Measurements from ENCODE around the gene WFIKKN2.
"Not testable (repeated sequence)": the region's sequence is repeated elsewhere in the genome, so short reads cannot be mapped to it uniquely, and the experiment has no call there.

WFIKKN2 gene, protein sequence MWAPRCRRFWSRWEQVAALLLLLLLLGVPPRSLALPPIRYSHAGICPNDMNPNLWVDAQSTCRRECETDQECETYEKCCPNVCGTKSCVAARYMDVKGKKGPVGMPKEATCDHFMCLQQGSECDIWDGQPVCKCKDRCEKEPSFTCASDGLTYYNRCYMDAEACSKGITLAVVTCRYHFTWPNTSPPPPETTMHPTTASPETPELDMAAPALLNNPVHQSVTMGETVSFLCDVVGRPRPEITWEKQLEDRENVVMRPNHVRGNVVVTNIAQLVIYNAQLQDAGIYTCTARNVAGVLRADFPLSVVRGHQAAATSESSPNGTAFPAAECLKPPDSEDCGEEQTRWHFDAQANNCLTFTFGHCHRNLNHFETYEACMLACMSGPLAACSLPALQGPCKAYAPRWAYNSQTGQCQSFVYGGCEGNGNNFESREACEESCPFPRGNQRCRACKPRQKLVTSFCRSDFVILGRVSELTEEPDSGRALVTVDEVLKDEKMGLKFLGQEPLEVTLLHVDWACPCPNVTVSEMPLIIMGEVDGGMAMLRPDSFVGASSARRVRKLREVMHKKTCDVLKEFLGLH

DNA sequence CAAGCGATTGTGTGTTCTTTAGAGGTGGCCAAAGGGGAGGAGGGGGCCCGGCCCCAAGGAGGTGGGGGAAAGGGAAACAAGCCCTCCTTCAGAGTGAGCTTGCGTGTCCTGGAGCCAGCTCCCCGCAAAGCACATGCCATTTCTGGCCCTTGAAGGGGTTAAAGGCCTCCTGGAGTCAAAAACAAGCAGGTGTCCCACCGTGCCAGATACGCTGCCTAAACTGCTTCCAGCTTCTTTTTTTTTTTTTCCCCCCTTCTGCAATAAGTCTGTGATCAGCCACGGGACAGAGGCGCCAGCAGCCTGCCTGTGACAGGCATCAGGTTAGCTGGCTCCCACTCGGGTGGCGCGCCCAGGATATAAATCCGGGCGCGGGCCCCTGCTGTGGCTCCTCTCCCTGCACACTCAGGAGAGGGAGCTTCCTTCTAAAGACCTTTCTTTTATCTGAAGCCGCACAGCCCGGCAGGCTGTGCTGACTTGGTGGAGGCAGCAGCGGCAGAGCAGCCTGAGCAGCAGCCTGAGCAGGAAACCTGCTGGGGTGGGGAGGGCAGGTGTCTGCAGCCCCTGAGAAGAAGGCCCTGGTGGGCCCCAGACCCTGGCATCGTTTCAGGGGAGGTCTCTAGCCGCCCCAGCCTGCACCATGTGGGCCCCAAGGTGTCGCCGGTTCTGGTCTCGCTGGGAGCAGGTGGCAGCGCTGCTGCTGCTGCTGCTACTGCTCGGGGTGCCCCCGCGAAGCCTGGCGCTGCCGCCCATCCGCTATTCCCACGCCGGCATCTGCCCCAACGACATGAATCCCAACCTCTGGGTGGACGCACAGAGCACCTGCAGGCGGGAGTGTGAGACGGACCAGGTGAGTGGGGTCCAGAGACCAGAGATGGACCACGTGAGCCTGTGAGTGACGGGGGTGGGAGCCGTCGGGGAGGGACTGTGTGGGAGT lies at the start of gene WFIKKN2:
WFIKKN2 (plus strand) TSS at position 286 of the 934 bp plus-strand sequence; CDS start at position 638, 352 bp downstream.
- DNase-seq (ENCODE audit: low spot score): no peak

DNA sequence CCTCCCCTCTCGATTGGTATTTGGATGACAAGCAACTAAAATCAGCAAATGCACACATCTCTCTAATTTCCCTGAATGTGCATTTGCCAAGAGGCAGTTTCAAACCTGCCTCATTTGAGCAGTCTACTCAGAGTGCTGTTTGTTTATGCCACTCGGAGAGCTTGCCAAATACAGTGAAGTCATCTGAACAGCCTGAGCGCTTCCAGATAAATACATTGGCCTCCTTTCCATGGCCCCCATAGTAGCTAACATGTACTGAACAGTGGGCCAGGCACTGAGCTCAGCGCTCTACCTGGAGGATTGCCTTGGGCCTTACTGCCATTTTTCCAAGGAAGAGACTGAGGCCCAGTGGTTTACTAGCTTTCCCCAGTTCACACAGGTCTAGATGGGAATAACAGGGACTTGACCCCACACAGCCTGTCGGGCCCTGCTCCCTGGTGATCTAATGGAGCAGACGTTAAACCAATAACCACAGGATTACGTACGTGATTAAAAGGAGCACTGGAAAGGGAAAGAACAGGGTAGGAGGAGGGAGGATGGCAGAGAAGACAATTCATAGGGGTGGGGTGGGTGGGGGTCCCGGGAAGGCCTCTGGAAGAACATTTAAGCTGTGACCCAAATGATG lies 49.3 kb upstream of the WFIKKN2 start:
- DNase-seq (ENCODE audit: low spot score): peak; percentile 81

DNA sequence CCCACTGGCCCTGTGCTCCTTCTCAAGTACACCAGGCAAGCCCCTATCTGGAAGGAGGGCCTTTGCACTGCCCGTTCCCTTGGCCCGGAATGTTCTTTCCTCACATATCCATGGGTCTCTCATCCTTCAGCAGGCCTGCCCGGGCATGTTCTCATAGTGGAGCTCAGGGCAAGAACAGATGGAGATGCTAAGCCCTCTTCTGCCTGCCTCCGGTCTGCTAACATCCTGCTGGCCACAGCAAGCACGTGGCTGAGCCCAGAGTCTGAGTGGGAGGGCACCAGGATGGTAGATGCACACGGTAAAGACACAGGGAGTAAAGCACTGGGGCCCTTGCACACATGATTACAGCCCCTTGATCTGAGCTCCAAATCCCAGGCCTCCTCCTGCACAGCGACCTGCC lies 48.3 kb upstream of the WFIKKN2 start:
- no peak for DNase-seq (ENCODE audit: low spot score)

DNA sequence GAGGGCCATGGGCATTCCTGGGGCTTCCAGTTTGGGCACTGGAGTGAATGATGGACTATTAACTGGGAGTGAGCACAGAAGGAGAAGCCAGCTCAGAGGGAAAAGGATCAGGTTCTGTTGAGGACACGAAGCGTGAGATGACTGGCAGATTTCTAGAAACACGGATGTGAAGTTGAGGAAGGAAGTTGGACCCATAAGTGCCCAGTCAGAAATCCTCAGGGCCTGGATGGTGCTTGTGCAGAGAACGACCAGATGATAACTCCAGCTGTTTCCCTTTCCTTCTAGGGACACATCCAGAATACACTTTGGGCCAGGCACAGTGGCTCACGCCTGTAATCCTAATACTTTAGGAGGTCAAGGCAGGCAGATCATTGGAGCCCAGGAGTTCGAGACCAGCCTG lies 44.8 kb upstream of the WFIKKN2 start:
- no peak for DNase-seq (ENCODE audit: low spot score)

DNA sequence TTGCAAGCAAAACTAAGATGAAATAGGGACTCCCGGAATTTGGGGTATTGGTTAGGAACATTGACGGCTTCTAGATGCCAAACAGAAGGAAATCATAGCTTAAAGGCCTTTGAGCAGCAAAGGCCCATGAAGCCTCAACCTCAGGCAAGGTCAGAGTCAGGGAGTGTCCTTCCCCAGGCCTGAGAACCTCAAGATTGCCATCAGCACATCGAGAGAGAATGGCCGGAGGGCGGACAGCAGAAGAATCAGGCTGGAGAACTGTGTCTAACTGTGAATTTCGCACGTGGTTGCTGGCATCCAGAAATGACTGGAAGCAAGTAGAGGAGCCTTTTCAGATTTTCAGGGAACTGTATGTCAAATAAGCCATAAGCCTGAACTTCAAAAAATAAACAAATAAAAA lies 43.3 kb upstream of the WFIKKN2 start:
- DNase-seq (ENCODE audit: low spot score): no peak

DNA sequence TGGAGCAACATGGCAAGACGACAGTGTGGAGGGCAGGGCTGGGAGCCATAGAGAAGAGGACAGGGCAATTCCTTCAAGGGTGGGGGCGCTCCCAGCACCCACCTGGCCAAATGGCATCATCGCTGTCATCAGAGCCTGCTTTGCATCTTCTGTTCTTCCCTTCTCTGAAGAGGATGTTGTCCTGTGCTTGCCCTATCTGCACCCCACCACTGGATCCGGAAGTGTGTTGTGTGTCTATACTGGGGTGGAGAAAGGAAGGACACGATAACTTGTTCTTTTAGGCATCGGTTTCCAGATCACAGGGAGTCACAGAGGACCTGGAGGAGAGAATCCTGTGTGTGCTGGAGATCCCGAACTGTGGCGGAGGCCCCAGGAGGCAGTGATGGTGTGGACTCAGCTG lies 42.4 kb upstream of the WFIKKN2 start:
- no peak for DNase-seq (ENCODE audit: low spot score)

DNA sequence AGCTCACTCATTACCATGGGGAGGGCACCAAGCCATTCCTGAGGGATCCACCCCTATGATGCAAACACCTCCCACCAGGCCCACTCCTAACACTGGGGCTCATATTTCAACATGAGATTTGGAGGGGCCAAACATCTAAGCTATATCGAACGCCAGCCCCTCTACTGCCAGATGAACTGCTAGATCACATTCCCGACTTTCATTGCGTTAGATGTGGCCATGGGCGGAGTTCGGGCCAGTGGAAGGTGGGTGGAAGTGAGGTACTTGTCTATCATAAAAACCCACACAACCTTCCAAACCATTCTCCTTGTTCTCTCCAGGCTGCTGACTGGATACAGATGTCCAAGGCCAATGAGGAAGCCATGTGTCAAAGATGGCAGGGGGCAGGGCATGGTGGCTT lies 41.0 kb upstream of the WFIKKN2 start:
- no peak for DNase-seq (ENCODE audit: low spot score)

DNA sequence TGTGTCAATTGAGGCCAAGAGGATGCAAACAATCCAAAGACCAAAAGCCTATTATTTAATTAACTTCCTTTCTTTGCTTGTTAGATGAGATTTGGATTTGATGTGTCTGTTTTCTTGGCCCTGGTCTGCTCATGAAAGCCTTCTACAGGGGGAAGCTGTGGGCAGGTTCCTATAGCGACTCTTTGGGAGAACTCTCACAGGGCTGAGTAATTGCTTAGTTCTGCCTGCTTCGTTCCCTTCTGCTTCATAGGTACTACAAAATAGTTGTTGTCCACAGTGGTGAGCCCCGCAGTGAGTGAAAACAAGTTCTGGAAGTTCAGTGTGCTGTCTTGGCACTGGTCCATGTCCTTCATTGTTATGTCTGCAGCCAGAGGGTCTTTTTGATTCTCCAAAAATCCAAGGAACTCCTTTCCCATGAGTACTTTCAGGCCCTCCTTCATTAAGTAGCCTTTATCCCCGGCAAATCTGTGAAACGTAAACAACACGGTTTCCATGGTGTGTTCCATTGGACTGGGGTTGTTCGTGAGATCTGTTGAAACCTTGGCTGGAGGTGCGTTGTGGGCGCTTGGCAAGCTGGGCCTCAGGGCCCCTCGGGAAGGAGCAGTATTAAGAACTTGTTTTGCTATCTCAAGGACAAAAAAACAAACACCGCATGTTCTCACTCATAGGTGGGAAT lies 38.1 kb upstream of the WFIKKN2 start:
- no peak for DNase-seq (ENCODE audit: low spot score)

DNA sequence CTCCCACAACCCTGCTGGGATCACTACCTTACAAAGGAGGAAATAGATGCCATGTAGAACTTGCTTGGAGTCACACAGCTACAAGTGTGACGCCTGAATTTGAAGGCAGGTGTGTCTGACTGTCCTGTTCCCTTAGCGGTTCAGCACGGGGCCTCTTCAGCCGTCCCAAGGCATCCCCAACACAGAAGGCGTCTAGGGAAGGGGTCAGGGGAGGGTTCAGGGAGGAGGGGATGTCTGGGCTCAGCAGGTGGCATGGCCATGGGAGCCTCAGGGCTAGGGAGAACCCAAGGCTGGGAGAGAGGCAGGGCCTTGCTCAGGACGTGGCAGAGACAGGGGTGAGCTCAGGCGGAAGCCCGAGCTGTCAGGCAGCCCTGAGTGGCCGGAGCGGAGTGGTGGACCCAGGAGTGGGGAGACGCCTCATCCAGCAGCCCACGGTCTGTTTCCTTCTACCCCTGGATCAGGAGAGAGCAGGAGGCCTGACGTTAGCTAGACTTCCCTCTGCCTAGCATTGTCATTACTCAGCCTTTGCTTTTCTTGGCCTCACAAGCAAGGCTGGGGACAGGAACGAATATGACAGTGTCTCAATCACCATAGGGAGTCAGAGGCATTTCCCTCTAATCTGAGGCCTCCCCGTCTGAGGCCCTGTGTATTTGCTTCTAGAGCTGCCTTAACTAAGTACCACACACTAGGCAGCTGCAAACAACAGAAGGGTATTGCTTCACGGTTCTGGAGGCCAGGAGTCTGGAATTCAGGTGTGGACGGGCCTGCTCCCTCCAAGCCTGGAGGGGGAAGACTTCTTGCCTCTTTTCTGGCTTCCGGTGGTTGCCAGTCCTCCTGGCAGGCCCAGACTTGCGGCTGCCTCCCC lies 36.7 kb upstream of the WFIKKN2 start:
- DNase-seq (ENCODE audit: low spot score): no peak

DNA sequence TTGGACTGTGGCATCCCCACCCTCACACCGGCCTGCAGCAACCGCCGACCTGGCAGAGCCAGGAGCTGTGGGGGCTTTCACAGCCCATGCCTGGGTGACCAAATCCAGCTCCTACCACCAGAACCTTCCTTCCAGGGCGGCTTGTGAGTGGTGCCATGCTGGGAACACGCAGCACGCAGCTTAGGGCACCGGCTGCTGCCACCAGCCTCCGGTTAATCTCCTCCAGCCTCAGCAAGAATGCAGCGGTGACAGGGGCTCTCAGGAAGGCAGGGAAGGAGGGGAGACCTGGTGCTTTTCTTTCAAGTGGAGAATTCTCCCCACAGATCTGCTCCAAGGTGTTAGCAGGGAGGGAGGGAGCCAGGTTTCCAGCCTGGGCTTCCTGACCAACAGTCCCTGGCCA lies 35.8 kb upstream of the WFIKKN2 start:
- no peak for DNase-seq (ENCODE audit: low spot score)

DNA sequence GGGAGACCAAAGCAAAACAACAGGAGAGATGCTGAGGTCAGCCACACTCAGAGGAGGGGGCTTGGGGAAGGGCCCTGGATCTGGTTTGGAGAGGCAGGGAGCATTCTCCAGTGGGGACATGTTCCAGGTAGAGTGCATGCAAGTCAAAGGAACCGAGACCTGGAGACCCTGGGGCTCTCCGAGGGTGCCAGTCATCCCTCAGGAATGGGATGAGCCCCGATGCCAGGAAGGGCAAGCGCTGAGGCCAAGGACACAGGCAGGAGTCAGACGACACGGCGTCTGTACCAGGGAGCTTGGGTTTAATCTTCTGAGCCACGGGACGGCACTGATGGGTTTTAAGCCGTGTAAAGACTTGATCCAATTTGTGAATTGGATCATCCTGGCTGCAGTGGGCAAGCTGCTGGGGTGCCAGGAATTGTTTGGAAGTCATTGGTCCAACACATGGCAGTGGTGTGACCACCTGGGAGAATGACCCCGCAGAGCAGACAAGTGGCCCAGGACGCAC lies 35.1 kb upstream of the WFIKKN2 start:
- DNase-seq (ENCODE audit: low spot score): no peak

DNA sequence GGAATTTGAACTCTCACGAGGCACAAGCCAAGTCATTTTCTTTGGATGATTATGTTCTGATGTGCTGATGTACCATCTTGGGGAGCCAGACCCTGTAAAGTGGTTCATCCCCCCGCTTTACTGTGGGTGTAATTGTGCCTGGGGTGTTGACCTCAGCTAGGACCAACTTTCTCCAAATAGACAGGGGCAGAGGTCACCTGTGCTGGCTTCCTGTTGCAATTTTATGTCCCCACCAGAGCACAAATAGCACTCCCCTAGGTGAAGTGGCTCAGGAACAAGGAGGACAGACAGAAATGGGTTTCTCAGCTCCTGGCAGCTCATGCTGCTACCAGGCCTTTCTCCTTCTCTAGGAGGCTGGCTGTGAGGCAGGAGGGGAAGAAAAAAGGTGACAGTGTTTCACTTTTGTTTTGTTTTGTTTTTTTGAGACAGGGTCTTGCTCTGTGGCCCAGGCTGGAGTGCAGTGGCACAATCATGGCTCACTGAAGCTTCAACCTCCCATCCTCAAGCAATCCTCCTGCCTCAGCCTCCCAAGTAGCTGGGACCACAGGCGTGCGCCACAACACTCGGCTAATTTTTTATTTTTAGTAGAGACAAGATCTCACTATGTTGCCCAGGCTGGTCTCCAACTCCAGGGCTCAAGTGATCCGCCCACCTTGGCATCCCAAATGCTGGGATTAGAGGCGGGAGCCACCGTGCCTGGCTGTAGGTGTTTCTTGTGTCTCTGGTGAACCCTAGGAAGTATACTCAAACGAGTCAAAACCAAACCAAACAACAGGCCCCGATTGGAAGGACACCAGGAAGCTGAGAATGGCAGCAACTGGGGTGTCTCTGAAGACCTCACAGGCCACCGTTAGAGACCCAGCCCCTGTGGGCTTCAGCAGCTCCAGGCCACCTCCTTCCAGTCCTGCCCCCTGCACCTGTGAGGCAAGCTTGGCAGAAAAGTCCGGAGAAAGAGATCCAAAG lies 32.5 kb upstream of the WFIKKN2 start:
- DNase-seq (ENCODE audit: low spot score): no peak

DNA sequence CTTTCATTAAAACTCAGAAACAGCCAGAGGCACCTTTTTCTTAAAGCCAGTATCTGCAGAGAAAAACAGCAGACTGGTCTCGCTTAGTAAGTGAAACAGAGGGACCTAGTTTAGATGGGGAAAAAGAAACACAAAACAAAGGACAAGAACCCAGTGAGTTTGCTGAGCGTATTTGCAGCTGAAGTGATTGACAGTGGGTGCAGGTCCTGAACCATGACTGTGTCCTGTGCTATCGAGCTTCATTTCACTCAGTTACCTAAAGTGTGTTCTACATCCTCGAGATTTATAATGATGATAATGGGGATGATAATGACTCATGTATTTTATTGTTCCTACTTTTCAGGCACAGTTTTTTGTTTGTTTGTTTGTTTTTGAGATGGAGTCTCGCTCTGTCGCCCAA lies 31.7 kb upstream of the WFIKKN2 start:
- DNase-seq (ENCODE audit: low spot score): no peak

DNA sequence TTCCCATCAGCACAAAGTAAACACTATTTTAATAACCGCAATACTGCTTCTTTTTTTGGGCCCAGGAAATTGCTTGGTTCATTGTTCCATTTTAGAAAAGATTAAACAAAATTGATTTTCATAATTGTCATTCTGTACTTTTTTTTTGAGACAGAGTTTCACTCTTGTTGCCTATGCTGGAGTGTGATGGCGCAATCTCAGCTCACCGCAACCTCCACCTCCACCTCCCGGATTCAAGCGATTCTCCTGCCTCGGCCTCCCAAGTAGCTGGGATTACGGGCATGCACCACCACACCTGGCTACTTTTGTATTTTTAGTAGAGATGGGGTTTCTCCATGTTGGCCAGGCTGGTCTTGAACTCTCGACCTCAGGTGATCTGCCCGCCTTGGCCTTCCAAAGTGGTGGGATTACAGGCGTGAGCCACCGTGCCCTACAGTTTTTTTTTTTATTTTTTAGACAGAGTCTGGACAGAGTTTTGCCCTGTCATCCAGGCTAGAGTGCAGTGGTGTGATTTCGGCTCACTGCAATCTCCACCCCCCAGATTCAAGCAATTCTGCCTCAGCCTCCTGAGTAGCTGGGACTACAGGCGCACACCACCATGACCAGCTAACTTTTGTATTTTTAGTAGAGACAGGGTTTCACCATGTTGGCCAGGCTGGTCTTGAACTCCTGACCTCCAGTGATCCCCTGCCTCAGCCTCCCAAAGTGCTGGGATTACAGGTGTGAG lies 30.5 kb upstream of the WFIKKN2 start:
- not testable (repeated sequence) for DNase-seq (ENCODE audit: low spot score)

DNA sequence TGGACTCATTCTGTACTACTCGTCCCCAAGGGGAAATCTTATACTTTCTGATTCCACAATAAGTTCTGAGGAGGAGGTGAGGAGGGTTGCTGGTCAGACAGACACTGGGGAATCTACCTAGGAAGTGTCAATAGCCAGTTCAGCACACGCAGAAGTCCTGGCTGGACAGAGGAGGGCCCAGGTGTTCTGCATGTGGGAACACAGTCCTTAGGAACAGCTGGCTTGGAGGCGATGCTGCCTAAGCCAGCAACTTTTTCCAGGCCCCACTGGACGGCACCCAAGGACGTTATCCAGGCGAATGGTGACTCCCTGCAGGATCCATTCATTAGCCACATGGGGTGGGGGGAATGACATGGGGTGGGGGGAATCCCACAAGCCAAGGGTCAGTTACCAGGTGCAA lies 29.9 kb upstream of the WFIKKN2 start:
- no peak for DNase-seq (ENCODE audit: low spot score)

DNA sequence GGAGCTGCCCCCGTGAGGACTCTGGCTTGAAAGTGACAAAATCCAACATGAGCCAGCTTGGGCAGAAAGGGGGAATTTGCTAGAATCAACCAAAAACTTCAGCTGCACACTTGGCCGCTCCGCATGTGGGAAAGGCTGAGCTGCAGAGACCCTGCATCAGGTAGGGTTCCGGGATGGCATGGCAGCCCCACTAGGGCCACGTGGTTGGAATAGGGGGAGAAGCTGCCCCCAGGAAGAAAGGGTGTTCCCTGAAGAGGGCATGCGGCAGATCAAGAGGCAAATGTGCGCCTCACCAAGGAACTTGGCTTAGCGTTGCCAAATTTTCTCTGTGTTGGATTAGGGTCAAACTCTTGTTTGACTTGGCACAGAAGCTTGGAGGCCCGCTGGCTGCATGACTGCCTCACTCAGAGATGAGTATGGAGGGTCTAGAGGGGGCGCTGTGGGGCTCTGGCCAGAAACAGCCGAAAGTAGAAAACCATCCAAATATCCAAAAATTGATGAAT lies 29.2 kb upstream of the WFIKKN2 start:
- no peak for DNase-seq (ENCODE audit: low spot score)

DNA sequence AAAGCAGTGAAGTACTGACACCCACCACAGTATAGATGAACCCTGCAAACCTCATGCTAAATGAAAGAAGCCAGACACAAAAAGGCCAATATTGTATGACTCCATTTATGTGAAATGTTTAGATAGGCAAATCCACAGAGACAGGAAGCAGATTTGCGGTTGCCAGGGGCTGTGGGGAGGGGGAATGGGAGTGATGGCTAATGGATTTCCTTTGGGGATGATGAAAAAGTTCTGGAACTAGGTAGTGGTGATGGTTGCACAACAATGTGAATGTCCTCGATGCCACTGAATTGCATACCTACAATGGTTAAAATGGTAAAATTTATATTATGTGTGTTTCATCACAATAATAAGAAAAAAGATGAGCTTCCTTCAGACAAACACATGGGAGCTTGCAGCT lies 28.4 kb upstream of the WFIKKN2 start:
- no peak for DNase-seq (ENCODE audit: low spot score)

DNA sequence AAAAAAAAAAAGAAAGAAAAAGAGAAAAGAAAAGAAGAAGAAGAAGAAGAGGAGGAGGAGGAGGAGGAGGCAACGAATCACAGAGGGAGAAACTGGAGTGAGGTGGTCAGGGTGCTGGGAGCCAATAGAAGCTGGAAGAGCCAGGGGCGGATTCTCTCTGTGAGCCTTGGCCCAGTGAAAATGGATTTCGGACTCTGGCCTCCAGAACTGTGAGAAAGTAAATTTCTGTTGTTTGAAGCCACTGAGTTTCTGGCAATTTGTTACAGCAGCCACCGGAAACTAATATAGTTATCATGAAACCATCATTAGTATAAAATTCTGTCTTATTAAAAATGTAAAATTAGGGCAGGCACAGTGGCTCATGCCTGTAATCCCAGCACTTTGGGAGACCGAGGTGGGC lies 27.7 kb upstream of the WFIKKN2 start:
- no peak for DNase-seq (ENCODE audit: low spot score)

Measured in Ammon's horn (tissue), 1 donor.